ENCODE data around the gene S100PBP. TPM values are rescaled to one million over a fixed set of nuclear protein-coding genes. Genes with fewer than 3 reads are reported as not detected.

S100PBP gene
- polyA plus RNA-seq, 2 of the 4 experiments (the other 2 are of a cell fraction), result 16.1 to 41.9 TPM

GRCh38 chr1:32771561-32772280, 45.7 kb upstream of the S100PBP start:
- Histone ChIP-seq H3K4me2 (no peak overlapping the region), H3K27ac (peak overlapping the region in 1 of 2 experiments; percentile 99; a peak in 3 of 6 replicates), H3K4me1 (peaks cover 95% of the 10 kb centered on the region), H3K9me3 (no peaks in the 10 kb centered on the region), H3K4me3 (no peak overlapping the region)
- ATAC-seq, result no peak
- no peak for FAIRE-seq
- no peak for DNase-seq (ENCODE audit: low read depth in 1 of 2, low spot score in 1 of 2)
- ChIA-PET CTCF (interaction anchor here (1.0 to 17.1 kb wide), 15 partner anchors 9 to 103 kb away, joined by 3 to 383 read pairs (median 12); partner anchors contain the start of gene SYNC), POLR2A (interaction anchor here (0.6 to 1.5 kb wide), 3 partner anchors 59 to 193 kb away, joined by 3 to 9 read pairs (median 3); no protein-coding TSS in a partner anchor)
- TF ChIP-seq, protein P1, sequence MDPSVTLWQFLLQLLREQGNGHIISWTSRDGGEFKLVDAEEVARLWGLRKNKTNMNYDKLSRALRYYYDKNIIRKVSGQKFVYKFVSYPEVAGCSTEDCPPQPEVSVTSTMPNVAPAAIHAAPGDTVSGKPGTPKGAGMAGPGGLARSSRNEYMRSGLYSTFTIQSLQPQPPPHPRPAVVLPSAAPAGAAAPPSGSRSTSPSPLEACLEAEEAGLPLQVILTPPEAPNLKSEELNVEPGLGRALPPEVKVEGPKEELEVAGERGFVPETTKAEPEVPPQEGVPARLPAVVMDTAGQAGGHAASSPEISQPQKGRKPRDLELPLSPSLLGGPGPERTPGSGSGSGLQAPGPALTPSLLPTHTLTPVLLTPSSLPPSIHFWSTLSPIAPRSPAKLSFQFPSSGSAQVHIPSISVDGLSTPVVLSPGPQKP (IDR thresholded peaks at IDR 0.05; ENCODE audit: low read depth, low read length), result no peak
- TF ChIP-seq CBX8 (IDR thresholded peaks at IDR 0.05), result no peak
- TF ChIP-seq, protein P2, sequence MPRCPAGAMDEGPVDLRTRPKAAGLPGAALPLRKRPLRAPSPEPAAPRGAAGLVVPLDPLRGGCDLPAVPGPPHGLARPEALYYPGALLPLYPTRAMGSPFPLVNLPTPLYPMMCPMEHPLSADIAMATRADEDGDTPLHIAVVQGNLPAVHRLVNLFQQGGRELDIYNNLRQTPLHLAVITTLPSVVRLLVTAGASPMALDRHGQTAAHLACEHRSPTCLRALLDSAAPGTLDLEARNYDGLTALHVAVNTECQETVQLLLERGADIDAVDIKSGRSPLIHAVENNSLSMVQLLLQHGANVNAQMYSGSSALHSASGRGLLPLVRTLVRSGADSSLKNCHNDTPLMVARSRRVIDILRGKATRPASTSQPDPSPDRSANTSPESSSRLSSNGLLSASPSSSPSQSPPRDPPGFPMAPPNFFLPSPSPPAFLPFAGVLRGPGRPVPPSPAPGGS (IDR thresholded peaks at IDR 0.05), result no peak
- TF ChIP-seq PBX3 (IDR thresholded peaks at IDR 0.05), result no peak
- TF ChIP-seq RNF2 (IDR thresholded peaks at IDR 0.05; ENCODE audit: borderline replicate concordance, low read depth), result no peak
- TF ChIP-seq FOXS1 (CRISPR knock-in tag; IDR thresholded peaks at IDR 0.05), result no peak
- TF ChIP-seq NFE2L2 (conservative IDR thresholded peaks at IDR 0.05; ENCODE audit: low read length), result no peak
- TF ChIP-seq GATA3 (IDR thresholded peaks at IDR 0.05; ENCODE audit: borderline replicate concordance), result no peak
- TF ChIP-seq EHF (CRISPR knock-in tag; IDR thresholded peaks at IDR 0.05), result no peak
- TF ChIP-seq MAFK (IDR thresholded peaks at IDR 0.05; ENCODE audit: partially characterized antibody), result no peak
- WGBS (ENCODE audit: missing lambda C conversion rate), result 98% methylated on average over 12 of the region's 30 CpGs

GRCh38 chr1:32772281-32773017, 45.0 kb upstream of the S100PBP start:
- H3K4me3 ChIP-seq, result no peak overlapping the region
- peak in 1 of 2 experiments; percentile 26; a peak in 3 of 6 replicates for ATAC-seq
- no peaks in the 10 kb centered on the region for H3K9me3 ChIP-seq
- DNase-seq (ENCODE audit: low read depth in 1 of 2, low spot score in 1 of 2), result no peak
- 0 out of 3 replicates have a peak overlapping the region, but pooled peaks have one; percentile 5 for H3K4me2 ChIP-seq
- peak overlapping the region; percentile 28 to 99; a peak in 4 of 6 replicates for H3K27ac ChIP-seq
- peaks cover 88% of the 10 kb centered on the region for H3K4me1 ChIP-seq
- CTCF ChIA-PET, result interaction anchor here (0.8 to 17.1 kb wide), 26 partner anchors 10 to 372 kb away, joined by 3 to 383 read pairs (median 8); partner anchors contain the start of gene SYNC
- WGBS (ENCODE audit: missing lambda C conversion rate), result 94% methylated on average over 5 of the region's 10 CpGs
- POLR2A ChIA-PET, result interaction anchor here (0.6 to 1.6 kb wide), 3 partner anchors 60 to 193 kb away, joined by 3 to 9 read pairs (median 6); partner anchors contain the start of gene RBBP4
- no peak for FAIRE-seq
- TF ChIP-seq PHF8 (IDR thresholded peaks at IDR 0.05; ENCODE audit: borderline replicate concordance, low read depth), result no peak
- TF ChIP-seq, protein P3, sequence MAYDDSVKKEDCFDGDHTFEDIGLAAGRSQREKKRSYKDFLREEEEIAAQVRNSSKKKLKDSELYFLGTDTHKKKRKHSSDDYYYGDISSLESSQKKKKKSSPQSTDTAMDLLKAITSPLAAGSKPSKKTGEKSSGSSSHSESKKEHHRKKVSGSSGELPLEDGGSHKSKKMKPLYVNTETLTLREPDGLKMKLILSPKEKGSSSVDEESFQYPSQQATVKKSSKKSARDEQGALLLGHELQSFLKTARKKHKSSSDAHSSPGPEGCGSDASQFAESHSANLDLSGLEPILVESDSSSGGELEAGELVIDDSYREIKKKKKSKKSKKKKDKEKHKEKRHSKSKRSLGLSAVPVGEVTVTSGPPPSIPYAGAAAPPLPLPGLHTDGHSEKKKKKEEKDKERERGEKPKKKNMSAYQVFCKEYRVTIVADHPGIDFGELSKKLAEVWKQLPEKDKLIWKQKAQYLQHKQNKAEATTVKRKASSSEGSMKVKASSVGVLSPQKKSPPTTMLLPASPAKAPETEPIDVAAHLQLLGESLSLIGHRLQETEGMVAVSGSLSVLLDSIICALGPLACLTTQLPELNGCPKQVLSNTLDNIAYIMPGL (CRISPR knock-in tag; IDR thresholded peaks at IDR 0.05; ENCODE audit: borderline replicate concordance), result no peak
- TF ChIP-seq SREBF2 (IDR thresholded peaks at IDR 0.05), result no peak
- no peak for TF ChIP-seq CHD4 (IDR thresholded peaks at IDR 0.05; ENCODE audit: borderline replicate concordance)
- no peak for TF ChIP-seq BHLHE40 (IDR thresholded peaks at IDR 0.05; ENCODE audit: low read depth, low read length)
- TF ChIP-seq JUN (IDR thresholded peaks at IDR 0.05), result no peak
- TF ChIP-seq HDAC2 (IDR thresholded peaks at IDR 0.05), result no peak
- TF ChIP-seq NR3C1 (IDR thresholded peaks at IDR 0.05), result no peak
- no peak for TF ChIP-seq REST (IDR thresholded peaks at IDR 0.05)
- no peak for TF ChIP-seq MYC (IDR thresholded peaks at IDR 0.05; ENCODE audit: borderline replicate concordance, low read length)
- TF ChIP-seq CHD2 (IDR thresholded peaks at IDR 0.05; ENCODE audit: low read length, partially characterized antibody), result no peak

Measured in A549 (cell line).